GM23338 (cell line): ENCODE results near the gene BAIAP2. TPM values are rescaled to one million over a fixed set of nuclear protein-coding genes. Genes with fewer than 3 reads are reported as not detected.

Experiments used
- ATAC-seq: fragments of 200-7000 bp; cut with Tn5 transposase; 3 replicates; pipeline ENCODE4 v1.9.1; 2020
- DNase-seq: peaks from one replicate; pipeline ENCODE4 v3.0.0-alpha.2; 2015; ENCODE audit warnings: low spot score
- H2AFZ ChIP-seq: fragments of 200-600 bp; sonication (generic); 2 replicates; pipeline ENCODE4 v1.8.0; 2016; ENCODE audit warnings: antibody characterized with exemption, mild to moderate bottlenecking, moderate library complexity
- H3F3A ChIP-seq: fragments of 200-600 bp; sonication (generic); replicated peaks from 2 replicates; pipeline ENCODE4 v1.8.0; 2017; ENCODE audit warnings: antibody characterized with exemption, mixed run types, low read depth
- H3K27ac ChIP-seq: fragments of 200-600 bp; sonication (generic); 2 replicates; pipeline ENCODE4 v1.6.1; 2016; ENCODE audit warnings: low read depth
- H3K27me3 ChIP-seq: fragments of 200-600 bp; sonication (generic); 2 replicates; pipeline ENCODE4 v1.8.0; 2016; ENCODE audit warnings: mild to moderate bottlenecking, mixed run types, moderate library complexity; ENCODE audit not compliant: insufficient read depth
- H3K36me3 ChIP-seq: fragments of 200-600 bp; sonication (generic); 2 replicates; pipeline ENCODE4 v1.8.0; 2016; ENCODE audit warnings: mild to moderate bottlenecking; ENCODE audit not compliant: insufficient read depth
- H3K4me1 ChIP-seq: fragments of 200-600 bp; sonication (generic); 2 replicates; pipeline ENCODE4 v1.8.0; 2016; ENCODE audit warnings: mild to moderate bottlenecking, moderate library complexity; ENCODE audit not compliant: insufficient read depth
- H3K4me2 ChIP-seq: fragments of 200-600 bp; sonication (generic); 2 replicates; pipeline ENCODE4 v1.7.1; 2017; ENCODE audit warnings: mixed run types
- H3K4me3 ChIP-seq: fragments of 200-600 bp; sonication (generic); 2 replicates; pipeline ENCODE4 v1.6.1; 2016; ENCODE audit warnings: mixed run types
- H3K79me2 ChIP-seq: fragments of 200-600 bp; sonication (generic); replicated peaks from 2 replicates; pipeline ENCODE4 v1.8.0; 2017; ENCODE audit warnings: mild to moderate bottlenecking; ENCODE audit not compliant: insufficient read depth
- H3K9me2 ChIP-seq: fragments of 200-600 bp; sonication (generic); 2 replicates; pipeline ENCODE4 v1.8.0; 2017; ENCODE audit not compliant: insufficient read depth
- H4K20me1 ChIP-seq: fragments of 200-600 bp; sonication (generic); replicated peaks from 2 replicates; pipeline ENCODE4 v1.8.0; 2017; ENCODE audit warnings: mild to moderate bottlenecking; ENCODE audit not compliant: insufficient read depth
- H3K27ac Mint-ChIP-seq: 2 replicates; pipeline ENCODE4 v1.8.0; 2020; ENCODE audit warnings: inconsistent platforms, mild to moderate bottlenecking, moderate library complexity, mixed read lengths
- H3K27me3 Mint-ChIP-seq: 3 replicates; pipeline ENCODE4 v1.8.0; 2022; ENCODE audit warnings: low read depth, mild to moderate bottlenecking, moderate library complexity, mixed read lengths, inconsistent platforms; ENCODE audit not compliant: insufficient read depth, poor library complexity
- H3K36me3 Mint-ChIP-seq: 3 replicates; pipeline ENCODE4 v1.8.0; 2021; ENCODE audit warnings: low read depth, mild to moderate bottlenecking, inconsistent platforms, moderate library complexity, mixed read lengths
- H3K4me1 Mint-ChIP-seq: 3 replicates; pipeline ENCODE4 v1.8.0; 2020; ENCODE audit warnings: mild to moderate bottlenecking, inconsistent platforms, mixed read lengths
- H3K4me3 Mint-ChIP-seq: 3 replicates; pipeline ENCODE4 v1.8.0; 2021; ENCODE audit warnings: moderate library complexity, mild to moderate bottlenecking, inconsistent platforms, mixed read lengths
- H3K9me3 Mint-ChIP-seq: 3 replicates; pipeline ENCODE4 v1.8.0; 2020; ENCODE audit warnings: moderate library complexity, mild to moderate bottlenecking, inconsistent platforms, mixed read lengths
- EZH2 ChIP-seq: fragments of 200-600 bp; sonication (generic); IDR thresholded peaks from one replicate; pipeline ENCODE4 v1.8.0; 2017; ENCODE audit warnings: antibody characterized with exemption, mild to moderate bottlenecking, low read depth; ENCODE audit not compliant: unreplicated experiment
- JUNB ChIP-seq: IDR thresholded peaks from one replicate; pipeline ENCODE4 v1.6.1; 2016; ENCODE audit warnings: antibody characterized with exemption; ENCODE audit not compliant: unreplicated experiment
- NANOG ChIP-seq: IDR thresholded peaks from 2 replicates; pipeline ENCODE4 v1.6.1; 2016; ENCODE audit warnings: antibody characterized with exemption, borderline replicate concordance
- STAT1 ChIP-seq: IDR thresholded peaks from one replicate; pipeline ENCODE4 v1.6.1; 2016; ENCODE audit warnings: antibody characterized with exemption; ENCODE audit not compliant: unreplicated experiment
- ZNF114 ChIP-seq: fragments of 250-450 bp; sonication (Bioruptor Pico); IDR thresholded peaks from 2 replicates; pipeline ENCODE4 v1.5.0; 2020; ENCODE audit warnings: mild to moderate bottlenecking, moderate library complexity
- ZNF331 ChIP-seq: fragments of 250-450 bp; sonication (Bioruptor Pico); IDR thresholded peaks from 2 replicates; pipeline ENCODE4 v1.5.0; 2020; ENCODE audit warnings: low read depth, mild to moderate bottlenecking, moderate library complexity
- polyA plus RNA-seq: library from polyadenylated mRNA; unstranded; fragments of >200 nt; fragmentation: Nextera tagmentation; extraction: Ambion mirVana; gene quantifications from 2 replicates; pipeline ENCODE4 v1.2.1, GENCODE V29; 2016
- total RNA-seq: library from RNA; depleted of rRNA; stranded (reverse); fragments of >200 nt; shearing (Covaris generic); gene quantifications from 2 replicates; pipeline ENCODE4 v1.2.3, GENCODE V29; 2014
- TF ChIP-seq, protein P1 (sequence below), 2 experiments: fragments of 200-600 bp in 1 of 2; sonication (generic) in 1 of 2; conservative IDR thresholded peaks; 2 replicates each; pipeline versions ENCODE4 v1.5.1 to v1.6.1; 2016 to 2017; ENCODE audit warnings: antibody characterized with exemption in 2 of 2, low read depth in 2 of 2, mild to moderate bottlenecking in 2 of 2, moderate library complexity in 1 of 2
- TF ChIP-seq, protein P2 (sequence below): fragments of 250-450 bp; sonication (Bioruptor Pico); IDR thresholded peaks from 2 replicates; pipeline ENCODE4 v1.5.0; 2020; ENCODE audit warnings: mild to moderate bottlenecking, moderate library complexity
- TF ChIP-seq, protein P3 (sequence below): IDR thresholded peaks from 2 replicates; pipeline ENCODE4 v1.6.1; 2016; ENCODE audit warnings: antibody characterized with exemption
- TF ChIP-seq, protein P4 (sequence below): IDR thresholded peaks from one replicate; pipeline ENCODE4 v1.6.1; 2018; ENCODE audit warnings: antibody characterized with exemption; ENCODE audit not compliant: unreplicated experiment

BAIAP2 gene
- total and polyA plus RNA-seq, 2 experiments from 2014 or later, result 21.7 to 22.7 TPM

DNA sequence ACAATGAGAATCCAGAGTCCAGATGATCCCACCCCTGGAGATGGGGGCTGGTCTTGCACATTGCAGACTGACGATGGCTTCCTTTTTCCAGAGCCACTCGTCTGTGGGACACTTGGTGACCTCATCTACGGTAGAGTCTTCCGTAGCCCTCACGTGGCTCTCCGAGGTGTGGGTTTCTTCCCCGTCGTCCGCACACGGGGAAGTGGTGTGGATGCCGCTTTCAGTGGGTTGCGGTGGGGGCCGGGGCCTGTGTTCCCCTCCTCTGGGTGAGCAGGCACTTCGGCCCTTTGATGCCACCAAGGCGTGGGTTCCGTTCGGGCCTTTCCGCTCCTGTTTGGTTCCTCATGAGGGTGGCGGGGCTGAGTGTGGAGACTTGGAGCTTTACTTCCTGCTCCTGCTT lies 21.4 kb downstream of the BAIAP2 start:
- no peaks in the 10 kb centered on the region; the same call in 1 of the 3 replicates for H3K36me3 Mint-ChIP-seq
- no peak for TF ChIP-seq JUNB
- TF ChIP-seq, protein P1, sequence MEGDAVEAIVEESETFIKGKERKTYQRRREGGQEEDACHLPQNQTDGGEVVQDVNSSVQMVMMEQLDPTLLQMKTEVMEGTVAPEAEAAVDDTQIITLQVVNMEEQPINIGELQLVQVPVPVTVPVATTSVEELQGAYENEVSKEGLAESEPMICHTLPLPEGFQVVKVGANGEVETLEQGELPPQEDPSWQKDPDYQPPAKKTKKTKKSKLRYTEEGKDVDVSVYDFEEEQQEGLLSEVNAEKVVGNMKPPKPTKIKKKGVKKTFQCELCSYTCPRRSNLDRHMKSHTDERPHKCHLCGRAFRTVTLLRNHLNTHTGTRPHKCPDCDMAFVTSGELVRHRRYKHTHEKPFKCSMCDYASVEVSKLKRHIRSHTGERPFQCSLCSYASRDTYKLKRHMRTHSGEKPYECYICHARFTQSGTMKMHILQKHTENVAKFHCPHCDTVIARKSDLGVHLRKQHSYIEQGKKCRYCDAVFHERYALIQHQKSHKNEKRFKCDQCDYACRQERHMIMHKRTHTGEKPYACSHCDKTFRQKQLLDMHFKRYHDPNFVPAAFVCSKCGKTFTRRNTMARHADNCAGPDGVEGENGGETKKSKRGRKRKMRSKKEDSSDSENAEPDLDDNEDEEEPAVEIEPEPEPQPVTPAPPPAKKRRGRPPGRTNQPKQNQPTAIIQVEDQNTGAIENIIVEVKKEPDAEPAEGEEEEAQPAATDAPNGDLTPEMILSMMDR (conservative IDR thresholded peaks at IDR 0.05; ENCODE audit: low read depth in 2 of 2), result no peak
- TF ChIP-seq STAT1, result no peak
- TF ChIP-seq, protein P2, sequence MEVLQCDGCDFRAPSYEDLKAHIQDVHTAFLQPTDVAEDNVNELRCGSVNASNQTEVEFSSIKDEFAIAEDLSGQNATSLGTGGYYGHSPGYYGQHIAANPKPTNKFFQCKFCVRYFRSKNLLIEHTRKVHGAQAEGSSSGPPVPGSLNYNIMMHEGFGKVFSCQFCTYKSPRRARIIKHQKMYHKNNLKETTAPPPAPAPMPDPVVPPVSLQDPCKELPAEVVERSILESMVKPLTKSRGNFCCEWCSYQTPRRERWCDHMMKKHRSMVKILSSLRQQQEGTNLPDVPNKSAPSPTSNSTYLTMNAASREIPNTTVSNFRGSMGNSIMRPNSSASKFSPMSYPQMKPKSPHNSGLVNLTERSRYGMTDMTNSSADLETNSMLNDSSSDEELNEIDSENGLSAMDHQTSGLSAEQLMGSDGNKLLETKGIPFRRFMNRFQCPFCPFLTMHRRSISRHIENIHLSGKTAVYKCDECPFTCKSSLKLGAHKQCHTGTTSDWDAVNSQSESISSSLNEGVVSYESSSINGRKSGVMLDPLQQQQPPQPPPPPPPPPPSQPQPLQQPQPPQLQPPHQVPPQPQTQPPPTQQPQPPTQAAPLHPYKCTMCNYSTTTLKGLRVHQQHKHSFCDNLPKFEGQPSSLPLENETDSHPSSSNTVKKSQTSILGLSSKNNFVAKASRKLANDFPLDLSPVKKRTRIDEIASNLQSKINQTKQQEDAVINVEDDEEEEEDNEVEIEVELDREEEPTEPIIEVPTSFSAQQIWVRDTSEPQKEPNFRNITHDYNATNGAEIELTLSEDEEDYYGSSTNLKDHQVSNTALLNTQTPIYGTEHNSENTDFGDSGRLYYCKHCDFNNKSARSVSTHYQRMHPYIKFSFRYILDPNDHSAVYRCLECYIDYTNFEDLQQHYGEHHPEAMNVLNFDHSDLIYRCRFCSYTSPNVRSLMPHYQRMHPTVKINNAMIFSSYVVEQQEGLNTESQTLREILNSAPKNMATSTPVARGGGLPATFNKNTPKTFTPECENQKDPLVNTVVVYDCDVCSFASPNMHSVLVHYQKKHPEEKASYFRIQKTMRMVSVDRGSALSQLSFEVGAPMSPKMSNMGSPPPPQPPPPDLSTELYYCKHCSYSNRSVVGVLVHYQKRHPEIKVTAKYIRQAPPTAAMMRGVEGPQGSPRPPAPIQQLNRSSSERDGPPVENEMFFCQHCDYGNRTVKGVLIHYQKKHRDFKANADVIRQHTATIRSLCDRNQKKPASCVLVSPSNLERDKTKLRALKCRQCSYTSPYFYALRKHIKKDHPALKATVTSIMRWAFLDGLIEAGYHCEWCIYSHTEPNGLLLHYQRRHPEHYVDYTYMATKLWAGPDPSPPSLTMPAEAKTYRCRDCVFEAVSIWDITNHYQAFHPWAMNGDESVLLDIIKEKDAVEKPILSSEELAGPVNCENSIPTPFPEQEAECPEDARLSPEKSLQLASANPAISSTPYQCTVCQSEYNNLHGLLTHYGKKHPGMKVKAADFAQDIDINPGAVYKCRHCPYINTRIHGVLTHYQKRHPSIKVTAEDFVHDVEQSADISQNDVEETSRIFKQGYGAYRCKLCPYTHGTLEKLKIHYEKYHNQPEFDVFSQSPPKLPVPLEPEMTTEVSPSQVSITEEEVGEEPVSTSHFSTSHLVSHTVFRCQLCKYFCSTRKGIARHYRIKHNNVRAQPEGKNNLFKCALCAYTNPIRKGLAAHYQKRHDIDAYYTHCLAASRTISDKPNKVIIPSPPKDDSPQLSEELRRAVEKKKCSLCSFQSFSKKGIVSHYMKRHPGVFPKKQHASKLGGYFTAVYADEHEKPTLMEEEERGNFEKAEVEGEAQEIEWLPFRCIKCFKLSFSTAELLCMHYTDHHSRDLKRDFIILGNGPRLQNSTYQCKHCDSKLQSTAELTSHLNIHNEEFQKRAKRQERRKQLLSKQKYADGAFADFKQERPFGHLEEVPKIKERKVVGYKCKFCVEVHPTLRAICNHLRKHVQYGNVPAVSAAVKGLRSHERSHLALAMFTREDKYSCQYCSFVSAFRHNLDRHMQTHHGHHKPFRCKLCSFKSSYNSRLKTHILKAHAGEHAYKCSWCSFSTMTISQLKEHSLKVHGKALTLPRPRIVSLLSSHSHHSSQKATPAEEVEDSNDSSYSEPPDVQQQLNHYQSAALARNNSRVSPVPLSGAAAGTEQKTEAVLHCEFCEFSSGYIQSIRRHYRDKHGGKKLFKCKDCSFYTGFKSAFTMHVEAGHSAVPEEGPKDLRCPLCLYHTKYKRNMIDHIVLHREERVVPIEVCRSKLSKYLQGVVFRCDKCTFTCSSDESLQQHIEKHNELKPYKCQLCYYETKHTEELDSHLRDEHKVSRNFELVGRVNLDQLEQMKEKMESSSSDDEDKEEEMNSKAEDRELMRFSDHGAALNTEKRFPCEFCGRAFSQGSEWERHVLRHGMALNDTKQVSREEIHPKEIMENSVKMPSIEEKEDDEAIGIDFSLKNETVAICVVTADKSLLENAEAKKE (CRISPR knock-in tag), result no peak
- TF ChIP-seq ZNF114 (CRISPR knock-in tag), result no peak
- no peak for TF ChIP-seq EZH2
- no peak for TF ChIP-seq ZNF331 (CRISPR knock-in tag)
- TF ChIP-seq, protein P3, sequence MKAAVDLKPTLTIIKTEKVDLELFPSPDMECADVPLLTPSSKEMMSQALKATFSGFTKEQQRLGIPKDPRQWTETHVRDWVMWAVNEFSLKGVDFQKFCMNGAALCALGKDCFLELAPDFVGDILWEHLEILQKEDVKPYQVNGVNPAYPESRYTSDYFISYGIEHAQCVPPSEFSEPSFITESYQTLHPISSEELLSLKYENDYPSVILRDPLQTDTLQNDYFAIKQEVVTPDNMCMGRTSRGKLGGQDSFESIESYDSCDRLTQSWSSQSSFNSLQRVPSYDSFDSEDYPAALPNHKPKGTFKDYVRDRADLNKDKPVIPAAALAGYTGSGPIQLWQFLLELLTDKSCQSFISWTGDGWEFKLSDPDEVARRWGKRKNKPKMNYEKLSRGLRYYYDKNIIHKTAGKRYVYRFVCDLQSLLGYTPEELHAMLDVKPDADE, result no peak
- TF ChIP-seq, protein P4, sequence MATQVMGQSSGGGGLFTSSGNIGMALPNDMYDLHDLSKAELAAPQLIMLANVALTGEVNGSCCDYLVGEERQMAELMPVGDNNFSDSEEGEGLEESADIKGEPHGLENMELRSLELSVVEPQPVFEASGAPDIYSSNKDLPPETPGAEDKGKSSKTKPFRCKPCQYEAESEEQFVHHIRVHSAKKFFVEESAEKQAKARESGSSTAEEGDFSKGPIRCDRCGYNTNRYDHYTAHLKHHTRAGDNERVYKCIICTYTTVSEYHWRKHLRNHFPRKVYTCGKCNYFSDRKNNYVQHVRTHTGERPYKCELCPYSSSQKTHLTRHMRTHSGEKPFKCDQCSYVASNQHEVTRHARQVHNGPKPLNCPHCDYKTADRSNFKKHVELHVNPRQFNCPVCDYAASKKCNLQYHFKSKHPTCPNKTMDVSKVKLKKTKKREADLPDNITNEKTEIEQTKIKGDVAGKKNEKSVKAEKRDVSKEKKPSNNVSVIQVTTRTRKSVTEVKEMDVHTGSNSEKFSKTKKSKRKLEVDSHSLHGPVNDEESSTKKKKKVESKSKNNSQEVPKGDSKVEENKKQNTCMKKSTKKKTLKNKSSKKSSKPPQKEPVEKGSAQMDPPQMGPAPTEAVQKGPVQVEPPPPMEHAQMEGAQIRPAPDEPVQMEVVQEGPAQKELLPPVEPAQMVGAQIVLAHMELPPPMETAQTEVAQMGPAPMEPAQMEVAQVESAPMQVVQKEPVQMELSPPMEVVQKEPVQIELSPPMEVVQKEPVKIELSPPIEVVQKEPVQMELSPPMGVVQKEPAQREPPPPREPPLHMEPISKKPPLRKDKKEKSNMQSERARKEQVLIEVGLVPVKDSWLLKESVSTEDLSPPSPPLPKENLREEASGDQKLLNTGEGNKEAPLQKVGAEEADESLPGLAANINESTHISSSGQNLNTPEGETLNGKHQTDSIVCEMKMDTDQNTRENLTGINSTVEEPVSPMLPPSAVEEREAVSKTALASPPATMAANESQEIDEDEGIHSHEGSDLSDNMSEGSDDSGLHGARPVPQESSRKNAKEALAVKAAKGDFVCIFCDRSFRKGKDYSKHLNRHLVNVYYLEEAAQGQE, result no peak
- no peak for TF ChIP-seq NANOG
- Histone ChIP-seq H4K20me1 (0 out of 2 replicates have a peak, but pooled peaks cover 5% of the 10 kb centered on the region), H2AFZ (no peak overlapping the region), H3K4me1 (no peaks in the 10 kb centered on the region), H3K27me3 (no peaks in the 10 kb centered on the region), H3K36me3 (no peaks in the 10 kb centered on the region), H3K9me2 (no peaks in the 10 kb centered on the region), H3K4me2 (no peak overlapping the region), H3F3A (no peaks in the 10 kb centered on the region), H3K79me2 (peaks cover under 1% of the 10 kb centered on the region; the same call in 1 of the 2 replicates), H3K27ac (no peak overlapping the region), H3K4me3 (no peak overlapping the region)
- no peak overlapping the region for H3K4me3 Mint-ChIP-seq
- ATAC-seq, result no peak
- no peaks in the 10 kb centered on the region for H3K9me3 Mint-ChIP-seq
- H3K4me1 Mint-ChIP-seq, result peaks cover 12% of the 10 kb centered on the region
- peaks cover 17% of the 10 kb centered on the region for H3K27me3 Mint-ChIP-seq
- no peak for DNase-seq
- no peak overlapping the region for H3K27ac Mint-ChIP-seq
